Calu3 (cell line): ENCODE results near the gene AQP9. TPM values are rescaled to one million over a fixed set of nuclear protein-coding genes. Genes with fewer than 3 reads are reported as not detected.
"Not testable (repeated sequence)": the region's sequence is repeated elsewhere in the genome, so short reads cannot be mapped to it uniquely, and the experiment has no call there.

ENCODE experiments used
- BruUV-seq: library from RNA; stranded (reverse); fragments of 400-500 nt; replicated peaks from 2 replicates; lab custom pipeline; 2021; lab: Mats Ljungman, UMichigan
- CTCF ChIA-PET: fragments of 300-600 bp; sonication (Branson Sonifier 250); formaldehyde crosslinking; loops from one replicate; lab custom pipeline; 2022; ENCODE audit warnings: antibody characterized with exemption; lab: Charles Lee
- DNase-seq: peaks from one replicate; pipeline ENCODE4 v3.0.0; 2022
- H3K27ac Mint-ChIP-seq: one replicate; pipeline ENCODE4 v1.8.0; 2022; ENCODE audit warnings: mixed read lengths; ENCODE audit not compliant: unreplicated experiment
- H3K27me3 Mint-ChIP-seq: one replicate; pipeline ENCODE4 v1.8.0; 2022; ENCODE audit warnings: mixed read lengths; ENCODE audit not compliant: unreplicated experiment
- H3K36me3 Mint-ChIP-seq: one replicate; pipeline ENCODE4 v1.8.0; 2022; ENCODE audit warnings: mild to moderate bottlenecking, moderate library complexity, mixed read lengths; ENCODE audit not compliant: insufficient read depth, unreplicated experiment
- H3K4me1 Mint-ChIP-seq: one replicate; pipeline ENCODE4 v1.8.0; 2022; ENCODE audit warnings: mild to moderate bottlenecking, low read depth, mixed read lengths; ENCODE audit not compliant: unreplicated experiment
- H3K4me3 Mint-ChIP-seq: one replicate; pipeline ENCODE4 v1.8.0; 2022; ENCODE audit warnings: mild to moderate bottlenecking, low read depth, moderate library complexity, mixed read lengths; ENCODE audit not compliant: unreplicated experiment
- H3K9me3 Mint-ChIP-seq: one replicate; pipeline ENCODE4 v1.8.0; 2022; ENCODE audit warnings: low read depth, mixed read lengths; ENCODE audit not compliant: unreplicated experiment
- intact Hi-C: fragments of 100-400 bp; cut with micrococcal nuclease; formaldehyde crosslinking; loops from one replicate; pipeline ENCODE4 v1.10.0; 2022; ENCODE audit not compliant: unreplicated experiment
- total RNA-seq: library from RNA; stranded (reverse); gene quantifications from 2 replicates; pipeline ENCODE4 v1.2.3, GENCODE V29; 2022
- TF ChIP-seq, protein P1 (sequence below): fragments of 200-600 bp; IDR thresholded peaks from one replicate; pipeline ENCODE4 v1.8.0; 2022; ENCODE audit warnings: antibody characterized with exemption; ENCODE audit not compliant: unreplicated experiment

The AQP9 gene
- total RNA-seq, 1 experiment from 2014 or later: not detected

GRCh38 chr15:58108117-58108516 lies 30.1 kb upstream of the AQP9 start:
- Mint-ChIP-seq H3K4me3 (no peak overlapping the region), H3K4me1 (no peaks in the 10 kb centered on the region), H3K36me3 (no peaks in the 10 kb centered on the region), H3K27ac (no peak overlapping the region), H3K27me3 (peaks cover 20% of the 10 kb centered on the region), H3K9me3 (peaks cover 6% of the 10 kb centered on the region)
- TF ChIP-seq, protein P1, sequence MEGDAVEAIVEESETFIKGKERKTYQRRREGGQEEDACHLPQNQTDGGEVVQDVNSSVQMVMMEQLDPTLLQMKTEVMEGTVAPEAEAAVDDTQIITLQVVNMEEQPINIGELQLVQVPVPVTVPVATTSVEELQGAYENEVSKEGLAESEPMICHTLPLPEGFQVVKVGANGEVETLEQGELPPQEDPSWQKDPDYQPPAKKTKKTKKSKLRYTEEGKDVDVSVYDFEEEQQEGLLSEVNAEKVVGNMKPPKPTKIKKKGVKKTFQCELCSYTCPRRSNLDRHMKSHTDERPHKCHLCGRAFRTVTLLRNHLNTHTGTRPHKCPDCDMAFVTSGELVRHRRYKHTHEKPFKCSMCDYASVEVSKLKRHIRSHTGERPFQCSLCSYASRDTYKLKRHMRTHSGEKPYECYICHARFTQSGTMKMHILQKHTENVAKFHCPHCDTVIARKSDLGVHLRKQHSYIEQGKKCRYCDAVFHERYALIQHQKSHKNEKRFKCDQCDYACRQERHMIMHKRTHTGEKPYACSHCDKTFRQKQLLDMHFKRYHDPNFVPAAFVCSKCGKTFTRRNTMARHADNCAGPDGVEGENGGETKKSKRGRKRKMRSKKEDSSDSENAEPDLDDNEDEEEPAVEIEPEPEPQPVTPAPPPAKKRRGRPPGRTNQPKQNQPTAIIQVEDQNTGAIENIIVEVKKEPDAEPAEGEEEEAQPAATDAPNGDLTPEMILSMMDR: no peak
- CTCF ChIA-PET: no interaction called here
- intact Hi-C loops: no loop called here
- no TSS peak for BruUV-seq
- DNase-seq: no peak

- CTCF ChIA-PET: no interaction called here
- Mint-ChIP-seq H3K9me3 (peaks cover 7% of the 10 kb centered on the region), H3K4me3 (no peak overlapping the region), H3K36me3 (no peaks in the 10 kb centered on the region), H3K27ac (no peak overlapping the region), H3K27me3 (peaks cover 7% of the 10 kb centered on the region), H3K4me1 (no peaks in the 10 kb centered on the region)
- DNase-seq: no peak
- intact Hi-C loops: no loop called here
- TF ChIP-seq, protein P1: no peak
- no TSS peak for BruUV-seq
Measured at GRCh38 chr15:58109419-58109818, 28.8 kb upstream of the AQP9 start.

GRCh38 chr15:58110999-58111717 lies 27.0 kb upstream of the AQP9 start:
- TF ChIP-seq, protein P1: no peak
- intact Hi-C loops: no loop called here
- no peaks in the 10 kb centered on the region for H3K27me3 Mint-ChIP-seq
- H3K36me3 Mint-ChIP-seq: no peaks in the 10 kb centered on the region
- H3K9me3 Mint-ChIP-seq: peaks cover 7% of the 10 kb centered on the region
- BruUV-seq: no TSS peak
- no peak for DNase-seq
- H3K4me1 Mint-ChIP-seq: no peaks in the 10 kb centered on the region
- CTCF ChIA-PET: interaction anchor here (0.8 kb wide), 1 partner anchor 34 kb away, joined by 4 read pairs; no protein-coding TSS in a partner anchor
- H3K27ac Mint-ChIP-seq: no peak overlapping the region
- no peak overlapping the region for H3K4me3 Mint-ChIP-seq

DNA sequence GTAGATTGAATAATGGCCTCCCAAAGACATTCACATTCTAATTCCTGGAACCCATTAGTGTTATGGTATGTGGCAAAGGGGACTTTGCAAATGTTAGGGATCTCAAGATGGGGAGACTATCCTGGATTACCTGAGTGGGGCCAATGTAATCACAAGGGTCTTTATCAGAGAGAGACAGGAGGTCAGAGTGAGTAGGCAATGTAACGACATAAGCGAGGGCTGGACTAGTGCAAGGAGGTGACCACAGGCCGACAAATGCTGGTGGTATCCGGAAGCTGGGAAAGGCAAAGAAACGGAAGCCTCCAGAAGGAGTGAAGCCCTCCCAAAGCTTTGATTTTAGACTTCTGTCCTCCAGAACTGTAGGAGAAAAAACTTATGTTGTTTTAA lies 26.5 kb upstream of the AQP9 start:
- TF ChIP-seq, protein P1: no peak
- no peaks in the 10 kb centered on the region for H3K4me1 Mint-ChIP-seq
- H3K9me3 Mint-ChIP-seq: peaks cover 7% of the 10 kb centered on the region
- no peaks in the 10 kb centered on the region for H3K27me3 Mint-ChIP-seq
- H3K4me3 Mint-ChIP-seq: no peak overlapping the region
- no peaks in the 10 kb centered on the region for H3K36me3 Mint-ChIP-seq
- no peak overlapping the region for H3K27ac Mint-ChIP-seq
- no TSS peak for BruUV-seq
- intact Hi-C loops: no loop called here
- no peak for DNase-seq
- CTCF ChIA-PET: interaction anchor here (0.8 kb wide), 1 partner anchor 34 kb away, joined by 4 read pairs; no protein-coding TSS in a partner anchor

GRCh38 chr15:58113358-58113757 lies 24.8 kb upstream of the AQP9 start:
- H3K27me3 Mint-ChIP-seq, H3K9me3 Mint-ChIP-seq, H3K36me3 Mint-ChIP-seq, CTCF ChIA-PET, H3K27ac Mint-ChIP-seq, H3K4me3 Mint-ChIP-seq, intact Hi-C loops, H3K4me1 Mint-ChIP-seq, DNase-seq, BruUV-seq: not testable (repeated sequence)
